ENCODE data around the gene GNS. TPM values are rescaled to one million over a fixed set of nuclear protein-coding genes. Genes with fewer than 3 reads are reported as not detected.

Gene GNS
- total RNA-seq, 1 experiment from 2014 or later, result 26.0 TPM

DNA sequence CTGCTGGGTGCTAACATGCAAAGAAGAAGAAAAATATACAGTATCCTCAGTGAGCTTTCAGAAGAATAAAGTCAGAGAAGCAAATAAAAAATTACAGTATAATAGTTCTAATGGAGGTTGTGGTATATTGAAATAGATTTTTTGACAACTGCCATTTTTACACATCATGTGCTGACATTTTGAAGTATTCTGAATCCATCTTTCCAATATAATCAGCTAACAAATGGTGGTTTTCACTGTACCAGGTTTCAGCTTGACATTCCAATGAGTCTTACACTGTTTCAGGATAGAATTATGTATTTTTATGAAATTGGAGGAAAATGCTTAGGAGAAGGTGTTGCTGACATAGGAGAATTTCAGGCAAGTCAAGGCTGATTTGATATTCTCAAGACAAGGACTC lies 39.0 kb upstream of the GNS start:
- Histone ChIP-seq H3K4me1 (ENCODE audit: insufficient read depth, low read length) (no peaks in the 10 kb centered on the region), H3K56ac (ENCODE audit: insufficient read length, low read depth, low read length) (no peak overlapping the region)
- TF ChIP-seq, protein P1, sequence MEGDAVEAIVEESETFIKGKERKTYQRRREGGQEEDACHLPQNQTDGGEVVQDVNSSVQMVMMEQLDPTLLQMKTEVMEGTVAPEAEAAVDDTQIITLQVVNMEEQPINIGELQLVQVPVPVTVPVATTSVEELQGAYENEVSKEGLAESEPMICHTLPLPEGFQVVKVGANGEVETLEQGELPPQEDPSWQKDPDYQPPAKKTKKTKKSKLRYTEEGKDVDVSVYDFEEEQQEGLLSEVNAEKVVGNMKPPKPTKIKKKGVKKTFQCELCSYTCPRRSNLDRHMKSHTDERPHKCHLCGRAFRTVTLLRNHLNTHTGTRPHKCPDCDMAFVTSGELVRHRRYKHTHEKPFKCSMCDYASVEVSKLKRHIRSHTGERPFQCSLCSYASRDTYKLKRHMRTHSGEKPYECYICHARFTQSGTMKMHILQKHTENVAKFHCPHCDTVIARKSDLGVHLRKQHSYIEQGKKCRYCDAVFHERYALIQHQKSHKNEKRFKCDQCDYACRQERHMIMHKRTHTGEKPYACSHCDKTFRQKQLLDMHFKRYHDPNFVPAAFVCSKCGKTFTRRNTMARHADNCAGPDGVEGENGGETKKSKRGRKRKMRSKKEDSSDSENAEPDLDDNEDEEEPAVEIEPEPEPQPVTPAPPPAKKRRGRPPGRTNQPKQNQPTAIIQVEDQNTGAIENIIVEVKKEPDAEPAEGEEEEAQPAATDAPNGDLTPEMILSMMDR (conservative IDR thresholded peaks at IDR 0.05), result no peak

More for the DNA sequence above, 39.0 kb upstream of the GNS start:
- Mint-ChIP-seq H3K9me3 (no peaks in the 10 kb centered on the region; a peak in 1 of 5 replicates), H3K4me1 (peaks cover 4 to 8% of the 10 kb centered on the region in 2 experiments), H3K4me3 (no peak overlapping the region), H3K36me3 (ENCODE audit: insufficient read depth in 1 of 3, low read depth in 3 of 3) (no peaks in the 10 kb centered on the region; a peak in 1 of 7 replicates), H3K27me3 (ENCODE audit: low read depth) (no peaks in the 10 kb centered on the region; the same call in 1 of the 2 replicates), H3K27ac (no peak overlapping the region)
- no peak for DNase-seq
- H3K79me2 ChIP-seq (ENCODE audit: insufficient read depth, low read length), result no peaks in the 10 kb centered on the region
- H2BK20ac ChIP-seq (ENCODE audit: low read depth, low read length, poor library complexity, severe bottlenecking), result no peak overlapping the region
- H2BK5ac ChIP-seq (ENCODE audit: insufficient read length, low read length), result no peak overlapping the region
- no peak overlapping the region for H2BK12ac ChIP-seq (ENCODE audit: insufficient read length, low read depth, low read length)
- no peak overlapping the region for H4K91ac ChIP-seq (ENCODE audit: insufficient read length, low read depth, low read length)
- H3K9me3 ChIP-seq (ENCODE audit: control insufficient read depth, low read depth, low read length), result no peaks in the 10 kb centered on the region
- no peak overlapping the region for H3T11ph ChIP-seq (ENCODE audit: low read length)
- H2AK5ac ChIP-seq (ENCODE audit: insufficient read length, low read length), result no peak overlapping the region
- H3K27ac ChIP-seq (ENCODE audit: insufficient read length, low read depth, low read length), result no peak overlapping the region
- no peak overlapping the region for H2AFZ ChIP-seq (ENCODE audit: low read length)
- H3K4me2 ChIP-seq (ENCODE audit: insufficient read depth, insufficient read length, low read length), result no peak overlapping the region
- H3K27me3 ChIP-seq (ENCODE audit: insufficient read depth, low read length), result no peaks in the 10 kb centered on the region
- no peaks in the 10 kb centered on the region for H4K20me1 ChIP-seq (ENCODE audit: control insufficient read depth, insufficient read depth, insufficient read length)
- H4K5ac ChIP-seq (ENCODE audit: insufficient read length, low read depth, low read length), result no peak overlapping the region
- no peak overlapping the region for H3K18ac ChIP-seq (ENCODE audit: insufficient read length, low read depth, low read length)
- no peak overlapping the region for H2BK15ac ChIP-seq (ENCODE audit: low read depth, low read length)
- no peak overlapping the region for H3K23ac ChIP-seq (ENCODE audit: insufficient read length, low read depth, low read length)
- H3K4ac ChIP-seq (ENCODE audit: low read depth, low read length), result no peak overlapping the region
- H3K9ac ChIP-seq (ENCODE audit: extremely low read depth, insufficient read length, low read length), result no peak overlapping the region
- H3K14ac ChIP-seq (ENCODE audit: insufficient read depth, low read length), result no peak overlapping the region
- H3K23me2 ChIP-seq (ENCODE audit: insufficient read length, low read depth, low read length, poor library complexity, severe bottlenecking), result no peaks in the 10 kb centered on the region
- no peak overlapping the region for H2BK120ac ChIP-seq (ENCODE audit: low read depth, low read length, poor library complexity, severe bottlenecking)
- H3K79me1 ChIP-seq (ENCODE audit: insufficient read depth, low read depth, low read length, poor library complexity, severe bottlenecking), result no peaks in the 10 kb centered on the region
- no peak overlapping the region for H4K8ac ChIP-seq (replicated peaks; ENCODE audit: insufficient read length, low read depth, low read length)
